IMR-90 (cell line): ENCODE data around the gene AKAP1. TPM values are rescaled to one million over a fixed set of nuclear protein-coding genes. Genes with fewer than 3 reads are reported as not detected.

Experiments
- ATAC-seq: fragments of 200-7000 bp; cut with Tn5 transposase; 2 replicates; pipeline ENCODE4 v1.9.1; 2020; ENCODE audit warnings: low read depth, mild to moderate bottlenecking, moderate library complexity
- BruUV-seq: library from RNA; stranded (reverse); fragments of 400-500 nt; replicated peaks from 2 replicates; lab custom pipeline; 2021; lab: Mats Ljungman, UMichigan
- CTCF ChIA-PET: fragments of 300-600 bp; formaldehyde crosslinking; extraction: SDS; loops from one replicate; lab custom pipeline; 2021; ENCODE audit warnings: antibody characterized with exemption; lab: Yijun Ruan, JAX
- POLR2A ChIA-PET: fragments of 300-600 bp; sonication (Branson Sonifier 250); formaldehyde crosslinking; loops from one replicate; lab custom pipeline; 2022; ENCODE audit warnings: antibody characterized with exemption; ENCODE audit not compliant: unreplicated experiment; lab: Charles Lee
- DNase-seq: peaks from one replicate; pipeline ENCODE4 v3.0.0; 2013
- H2AFZ ChIP-seq: replicated peaks from 2 replicates; pipeline ENCODE3; 2013; ENCODE audit warnings: low read length, mild to moderate bottlenecking; ENCODE audit not compliant: poor library complexity
- H2AK5ac ChIP-seq: 2 replicates; pipeline ENCODE4 v1.6.1; 2013; ENCODE audit warnings: low read depth, low read length, inconsistent platforms
- H2AK9ac ChIP-seq: replicated peaks from 2 replicates; pipeline ENCODE3; 2013; ENCODE audit warnings: mild to moderate bottlenecking, low read depth, low read length, moderate library complexity; ENCODE audit not compliant: poor library complexity
- H2BK120ac ChIP-seq: 2 replicates; pipeline ENCODE4 v1.6.1; 2013; ENCODE audit warnings: low read depth, low read length, inconsistent platforms
- H2BK15ac ChIP-seq: 3 replicates; pipeline ENCODE4 v1.6.1; 2013; ENCODE audit warnings: low read depth, low read length, inconsistent platforms
- H2BK20ac ChIP-seq: 2 replicates; pipeline ENCODE4 v1.6.1; 2013; ENCODE audit warnings: low read depth, mild to moderate bottlenecking, inconsistent platforms, low read length, moderate library complexity
- H2BK5ac ChIP-seq: 2 replicates; pipeline ENCODE4 v1.6.1; 2013; ENCODE audit warnings: mild to moderate bottlenecking, low read depth, low read length, inconsistent platforms; ENCODE audit not compliant: poor library complexity, severe bottlenecking
- H3K14ac ChIP-seq: replicated peaks from 2 replicates; pipeline ENCODE4 v1.6.1; 2013; ENCODE audit warnings: low read depth, low read length, inconsistent platforms
- H3K18ac ChIP-seq: 2 replicates; pipeline ENCODE4 v1.6.1; 2013; ENCODE audit warnings: low read depth, low read length, control low read depth
- H3K23ac ChIP-seq: 2 replicates; pipeline ENCODE4 v1.6.1; 2013; ENCODE audit warnings: low read depth, low read length, inconsistent platforms
- H3K27ac ChIP-seq: 2 replicates; pipeline ENCODE4 v1.5.1; 2013; ENCODE audit warnings: mild to moderate bottlenecking, control low read depth, low read length; ENCODE audit not compliant: insufficient read depth
- H3K27me3 ChIP-seq: 2 replicates; pipeline ENCODE4 v1.6.1; 2013; ENCODE audit warnings: low read length; ENCODE audit not compliant: control insufficient read depth, insufficient read depth
- H3K36me3 ChIP-seq: 2 replicates; pipeline ENCODE4 v1.6.1; 2013; ENCODE audit warnings: low read length, mixed read lengths; ENCODE audit not compliant: control insufficient read depth, insufficient read depth
- H3K4ac ChIP-seq: 2 replicates; pipeline ENCODE4 v1.6.1; 2013; ENCODE audit warnings: low read depth, low read length, inconsistent platforms
- H3K4me1 ChIP-seq: 2 replicates; pipeline ENCODE4 v1.6.1; 2013; ENCODE audit warnings: low read length, mixed read lengths; ENCODE audit not compliant: control insufficient read depth, insufficient read depth
- H3K4me2 ChIP-seq: 2 replicates; pipeline ENCODE4 v1.6.1; 2013; ENCODE audit warnings: low read depth, mild to moderate bottlenecking, control low read depth, low read length, moderate library complexity
- H3K4me3 ChIP-seq: 2 replicates; pipeline ENCODE4 v1.5.1; 2013; ENCODE audit warnings: low read depth, mild to moderate bottlenecking, control low read depth, low read length, moderate library complexity; ENCODE audit not compliant: insufficient read depth
- H3K56ac ChIP-seq: 2 replicates; pipeline ENCODE4 v1.6.1; 2013; ENCODE audit warnings: low read length, inconsistent platforms; ENCODE audit not compliant: insufficient read depth; ENCODE audit errors: extremely low read depth
- H3K79me1 ChIP-seq, 2 experiments: 2 replicates each; pipeline ENCODE4 v1.6.1; 2013; ENCODE audit warnings: low read length in 2 of 2, inconsistent platforms in 1 of 2, low read depth in 1 of 2
- H3K9ac ChIP-seq: 2 replicates; pipeline ENCODE4 v1.6.1; 2013; ENCODE audit warnings: low read depth, low read length, control low read depth
- H3K9me1 ChIP-seq: 2 replicates; pipeline ENCODE4 v1.6.1; 2013; ENCODE audit warnings: low read length, inconsistent platforms; ENCODE audit not compliant: insufficient read depth
- H3K9me3 ChIP-seq: 2 replicates; pipeline ENCODE4 v1.6.1; 2013; ENCODE audit warnings: low read length; ENCODE audit not compliant: control insufficient read depth, insufficient read depth
- H4K20me1 ChIP-seq: 2 replicates; pipeline ENCODE4 v1.6.1; 2013; ENCODE audit warnings: low read length, inconsistent platforms; ENCODE audit not compliant: insufficient read depth
- H4K5ac ChIP-seq: 2 replicates; pipeline ENCODE4 v1.6.1; 2013; ENCODE audit warnings: mild to moderate bottlenecking, low read depth, low read length, control low read depth
- H4K8ac ChIP-seq, 2 experiments: 2 replicates each; pipeline ENCODE4 v1.6.1; 2013; ENCODE audit warnings: low read depth in 2 of 2, low read length in 2 of 2, control low read depth in 1 of 2, inconsistent platforms in 1 of 2
- H4K91ac ChIP-seq: 2 replicates; pipeline ENCODE4 v1.6.1; 2013; ENCODE audit warnings: low read depth, low read length, inconsistent platforms; ENCODE audit not compliant: insufficient read depth
- CHD1 ChIP-seq: IDR thresholded peaks from 2 replicates; pipeline ENCODE4 v1.6.1; 2012; ENCODE audit warnings: low read depth, low read length, improper control_type of control experiment
- MAFK ChIP-seq: IDR thresholded peaks from 2 replicates; pipeline ENCODE4 v1.6.1; 2012; ENCODE audit warnings: low read depth, low read length, improper control_type of control experiment
- MXI1 ChIP-seq: IDR thresholded peaks from 2 replicates; pipeline ENCODE4 v1.6.1; 2012; ENCODE audit warnings: low read depth, mild to moderate bottlenecking, low read length, moderate library complexity, borderline replicate concordance
- NFE2L2 ChIP-seq: fragments of 150-350 bp; IDR thresholded peaks from 2 replicates; pipeline ENCODE4 v1.6.1; 2016; ENCODE audit warnings: low read depth, mild to moderate bottlenecking, low read length
- RAD21 ChIP-seq: IDR thresholded peaks from 2 replicates; pipeline ENCODE4 v1.6.1; 2012; ENCODE audit warnings: low read length, improper control_type of control experiment
- SMC3 ChIP-seq: fragments of 150-350 bp; IDR thresholded peaks from 2 replicates; pipeline ENCODE4 v1.6.1; 2016; ENCODE audit warnings: low read depth, mild to moderate bottlenecking, antibody characterized with exemption, low read length, moderate library complexity
- WGBS, 2 experiments: methylation state at CpG; one replicate each; pipeline versions ENCODE4 v1.1.5 to v1.1.7; 2013; ENCODE audit warnings: missing lambda C conversion rate in 2 of 2; ENCODE audit not compliant: insufficient read length in 1 of 2; ENCODE audit errors: extremely low coverage in 2 of 2; 5-methylcytosine and 5-hydroxymethylcytosine counted together
- dilution Hi-C: fragments of 300-500 bp; cut with HindIII; formaldehyde crosslinking; loops from one replicate; pipeline ENCODE4 v1.14.3; 2018; ENCODE audit warnings: low sequenced_read_pairs; ENCODE audit not compliant: unreplicated experiment
- in situ Hi-C: fragments of 300-500 bp; cut with MboI; formaldehyde crosslinking; loops from 3 replicates; pipeline ENCODE4 v1.14.3; 2019; ENCODE audit warnings: low sequenced_read_pairs, inconsistent platforms, mixed read lengths
- intact Hi-C: fragments of 100-400 bp; cut with micrococcal nuclease; formaldehyde crosslinking; loops from 2 replicates; pipeline ENCODE4 v1.10.0; 2022
- polyA plus RNA-seq, 3 experiments: library from polyadenylated mRNA; depleted of rRNA; stranded (reverse); fragments of >200 nt; gene quantifications; 2 replicates each; pipeline ENCODE4 v1.2.3, GENCODE V29; 2012; ENCODE audit warnings: low replicate concordance in 1 of 3
- total RNA-seq: library from RNA; depleted of rRNA; stranded (reverse); fragments of >200 nt; gene quantifications from 2 replicates; pipeline ENCODE4 v1.2.3, GENCODE V29; 2012

AKAP1 gene
- total and polyA plus RNA-seq, 2 of the 4 experiments (the other 2 are of a cell fraction), result 10.2 to 17.4 TPM

GRCh38 chr17:57143361-57143760 is 58.3 kb downstream of the AKAP1 start:
- ChIA-PET POLR2A (interaction anchor here (0.6 kb wide), 1 partner anchor 29 kb away, joined by 5 read pairs; no protein-coding TSS in a partner anchor), CTCF (interaction anchor here (0.5 to 1.9 kb wide), 5 partner anchors 100 to 690 kb away, joined by 3 to 4 read pairs (median 3); no protein-coding TSS in a partner anchor)
- H2AFZ ChIP-seq, result no peak overlapping the region
- no peak overlapping the region for H3K4me2 ChIP-seq
- H3K56ac ChIP-seq, result no peak overlapping the region
- H3K9me3 ChIP-seq, result no peaks in the 10 kb centered on the region
- no peaks in the 10 kb centered on the region for H3K79me1 ChIP-seq
- H3K9ac ChIP-seq, result no peak overlapping the region
- no peak overlapping the region for H2AK9ac ChIP-seq
- H3K18ac ChIP-seq, result no peak overlapping the region
- TF ChIP-seq RAD21 (no peak), MXI1 (no peak), SMC3 (no peak), NFE2L2 (no peak), MAFK (no peak), CHD1 (no peak)
- no peak overlapping the region for H2BK15ac ChIP-seq
- no peak overlapping the region for H2AK5ac ChIP-seq
- no peak overlapping the region for H3K4me3 ChIP-seq
- no peak overlapping the region for H2BK20ac ChIP-seq
- H3K36me3 ChIP-seq, result no peaks in the 10 kb centered on the region
- H2BK5ac ChIP-seq, result no peak overlapping the region
- no peaks in the 10 kb centered on the region for H3K4me1 ChIP-seq
- H3K4ac ChIP-seq, result no peak overlapping the region
- H4K20me1 ChIP-seq, result no peaks in the 10 kb centered on the region
- dilution Hi-C loops, result no loop called here
- H3K27me3 ChIP-seq, result peaks cover 8% of the 10 kb centered on the region
- no peak overlapping the region for H3K23ac ChIP-seq
- WGBS, 2 experiments, result no CpG with 5 or more reads among the region's 2 CpGs
- no peak overlapping the region for H2BK120ac ChIP-seq
- no peak for ATAC-seq
- in situ Hi-C loops, result no loop called here
- H3K14ac ChIP-seq, result no peak overlapping the region
- BruUV-seq, result no TSS peak
- no peak overlapping the region for H3K27ac ChIP-seq
- no peaks in the 10 kb centered on the region for H3K9me1 ChIP-seq
- intact Hi-C loops, result no loop called here
- H4K8ac ChIP-seq, result no peak overlapping the region
- H4K91ac ChIP-seq, result no peak overlapping the region
- H4K5ac ChIP-seq, result no peak overlapping the region
- DNase-seq, result no peak
